ENCODE measurements around the gene TOX3. TPM values are rescaled to one million over a fixed set of nuclear protein-coding genes. Genes with fewer than 3 reads are reported as not detected.

The TOX3 gene
- total and polyA plus RNA-seq, 2 of the 13 experiments (the other 11 are each of a cell fraction or from before 2014, with no cell fraction given), result 14.5 to 98.6 TPM

DNA sequence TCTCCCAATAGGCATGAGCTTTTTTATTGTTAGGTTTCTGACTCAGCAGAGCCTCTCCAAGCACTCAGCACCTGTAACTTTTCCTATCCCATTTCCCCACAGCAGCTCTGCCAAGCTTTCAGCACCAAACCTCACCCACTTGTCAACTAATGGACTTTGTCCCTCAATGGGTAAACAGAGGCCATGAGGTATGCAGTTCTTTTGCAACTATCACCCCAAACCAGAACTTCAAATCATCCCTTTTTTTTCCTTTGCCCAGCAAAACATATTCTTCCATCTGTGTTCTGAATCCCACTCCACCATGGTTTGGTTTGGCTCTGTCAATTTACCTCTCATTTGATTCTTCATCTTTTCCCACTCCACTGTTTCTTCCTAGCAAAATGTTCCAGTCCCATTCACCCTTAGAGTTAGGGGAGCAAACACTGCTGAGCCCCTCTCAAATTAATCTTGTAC lies 58.1 kb downstream of the TOX3 start (continued):
- TF ChIP-seq, protein P1, sequence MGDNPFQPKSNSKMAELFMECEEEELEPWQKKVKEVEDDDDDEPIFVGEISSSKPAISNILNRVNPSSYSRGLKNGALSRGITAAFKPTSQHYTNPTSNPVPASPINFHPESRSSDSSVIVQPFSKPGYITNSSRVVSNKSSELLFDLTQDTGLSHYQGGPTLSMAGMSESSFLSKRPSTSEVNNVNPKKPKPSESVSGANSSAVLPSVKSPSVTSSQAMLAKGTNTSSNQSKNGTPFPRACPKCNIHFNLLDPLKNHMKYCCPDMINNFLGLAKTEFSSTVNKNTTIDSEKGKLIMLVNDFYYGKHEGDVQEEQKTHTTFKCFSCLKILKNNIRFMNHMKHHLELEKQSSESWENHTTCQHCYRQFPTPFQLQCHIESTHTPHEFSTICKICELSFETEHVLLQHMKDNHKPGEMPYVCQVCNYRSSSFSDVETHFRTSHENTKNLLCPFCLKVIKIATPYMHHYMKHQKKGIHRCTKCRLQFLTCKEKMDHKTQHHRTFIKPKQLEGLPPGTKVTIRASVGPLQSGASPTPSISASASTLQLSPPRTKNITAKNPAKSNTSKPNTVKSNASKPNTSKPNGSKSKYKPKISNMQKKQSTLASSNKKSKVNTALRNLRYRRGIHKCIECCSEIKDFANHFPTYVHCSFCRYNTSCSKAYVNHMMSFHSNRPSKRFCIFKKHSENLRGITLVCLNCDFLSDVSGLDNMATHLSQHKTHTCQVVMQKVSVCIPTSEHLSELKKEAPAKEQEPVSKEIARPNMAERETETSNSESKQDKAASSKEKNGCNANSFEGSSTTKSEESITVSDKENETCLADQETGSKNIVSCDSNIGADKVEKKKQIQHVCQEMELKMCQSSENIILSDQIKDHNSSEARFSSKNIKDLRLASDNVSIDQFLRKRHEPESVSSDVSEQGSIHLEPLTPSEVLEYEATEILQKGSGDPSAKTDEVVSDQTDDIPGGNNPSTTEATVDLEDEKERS (CRISPR knock-in tag; IDR thresholded peaks at IDR 0.05), result no peak
- peak; percentile 46; the same call in 1 of the 2 replicates for TF ChIP-seq SOX13 (IDR thresholded peaks at IDR 0.05)
- peak in 1 of 2 experiments; percentile 92; a peak in 2 of 4 replicates for TF ChIP-seq SOX13 (CRISPR knock-in tag; conservative IDR thresholded peaks at IDR 0.05 in 1 of 2, IDR thresholded peaks at IDR 0.05 in 1 of 2)
- TF ChIP-seq CENPX (CRISPR knock-in tag; IDR thresholded peaks at IDR 0.05), result no peak
- no peak; the same call in 1 of the 2 replicates for TF ChIP-seq MAFG (CRISPR knock-in tag; IDR thresholded peaks at IDR 0.05)
- TF ChIP-seq ZNF468 (CRISPR knock-in tag; IDR thresholded peaks at IDR 0.05), result no peak
- TF ChIP-seq, protein P2, sequence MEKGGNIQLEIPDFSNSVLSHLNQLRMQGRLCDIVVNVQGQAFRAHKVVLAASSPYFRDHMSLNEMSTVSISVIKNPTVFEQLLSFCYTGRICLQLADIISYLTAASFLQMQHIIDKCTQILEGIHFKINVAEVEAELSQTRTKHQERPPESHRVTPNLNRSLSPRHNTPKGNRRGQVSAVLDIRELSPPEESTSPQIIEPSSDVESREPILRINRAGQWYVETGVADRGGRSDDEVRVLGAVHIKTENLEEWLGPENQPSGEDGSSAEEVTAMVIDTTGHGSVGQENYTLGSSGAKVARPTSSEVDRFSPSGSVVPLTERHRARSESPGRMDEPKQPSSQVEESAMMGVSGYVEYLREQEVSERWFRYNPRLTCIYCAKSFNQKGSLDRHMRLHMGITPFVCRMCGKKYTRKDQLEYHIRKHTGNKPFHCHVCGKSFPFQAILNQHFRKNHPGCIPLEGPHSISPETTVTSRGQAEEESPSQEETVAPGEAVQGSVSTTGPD (CRISPR knock-in tag; IDR thresholded peaks at IDR 0.05), result peak; percentile 94
- TF ChIP-seq ZKSCAN8 (CRISPR knock-in tag; IDR thresholded peaks at IDR 0.05; ENCODE audit: borderline replicate concordance), result peak; percentile 88; the same call in 1 of the 2 replicates
- TF ChIP-seq, protein P3, sequence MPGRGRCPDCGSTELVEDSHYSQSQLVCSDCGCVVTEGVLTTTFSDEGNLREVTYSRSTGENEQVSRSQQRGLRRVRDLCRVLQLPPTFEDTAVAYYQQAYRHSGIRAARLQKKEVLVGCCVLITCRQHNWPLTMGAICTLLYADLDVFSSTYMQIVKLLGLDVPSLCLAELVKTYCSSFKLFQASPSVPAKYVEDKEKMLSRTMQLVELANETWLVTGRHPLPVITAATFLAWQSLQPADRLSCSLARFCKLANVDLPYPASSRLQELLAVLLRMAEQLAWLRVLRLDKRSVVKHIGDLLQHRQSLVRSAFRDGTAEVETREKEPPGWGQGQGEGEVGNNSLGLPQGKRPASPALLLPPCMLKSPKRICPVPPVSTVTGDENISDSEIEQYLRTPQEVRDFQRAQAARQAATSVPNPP (CRISPR knock-in tag; IDR thresholded peaks at IDR 0.05), result no peak
- no peak for TF ChIP-seq FOSL1 (CRISPR knock-in tag; IDR thresholded peaks at IDR 0.05; ENCODE audit: borderline replicate concordance)
- peak; percentile 86 for TF ChIP-seq MIXL1 (CRISPR knock-in tag; IDR thresholded peaks at IDR 0.05)
- peak; percentile 69; the same call in 1 of the 2 replicates for TF ChIP-seq WIZ (CRISPR knock-in tag; IDR thresholded peaks at IDR 0.05)
- 0 out of 2 replicates have a peak, but pooled peaks have one; percentile 54 for TF ChIP-seq KLF9 (CRISPR knock-in tag; IDR thresholded peaks at IDR 0.05; ENCODE audit: low read depth)
- no peak for TF ChIP-seq SMAD1 (CRISPR knock-in tag; IDR thresholded peaks at IDR 0.05; ENCODE audit: borderline replicate concordance, low read depth)
- no peak for TF ChIP-seq NFATC3 (CRISPR knock-in tag; IDR thresholded peaks at IDR 0.05)
- TF ChIP-seq ZFAT (CRISPR knock-in tag; conservative IDR thresholded peaks at IDR 0.05), result no peak
- peak; percentile 80 for TF ChIP-seq CBX1 (IDR thresholded peaks at IDR 0.05; ENCODE audit: low read depth)
- TF ChIP-seq ZNF703 (CRISPR knock-in tag; IDR thresholded peaks at IDR 0.05; ENCODE audit: borderline replicate concordance), result no peak
- TF ChIP-seq, protein P4, sequence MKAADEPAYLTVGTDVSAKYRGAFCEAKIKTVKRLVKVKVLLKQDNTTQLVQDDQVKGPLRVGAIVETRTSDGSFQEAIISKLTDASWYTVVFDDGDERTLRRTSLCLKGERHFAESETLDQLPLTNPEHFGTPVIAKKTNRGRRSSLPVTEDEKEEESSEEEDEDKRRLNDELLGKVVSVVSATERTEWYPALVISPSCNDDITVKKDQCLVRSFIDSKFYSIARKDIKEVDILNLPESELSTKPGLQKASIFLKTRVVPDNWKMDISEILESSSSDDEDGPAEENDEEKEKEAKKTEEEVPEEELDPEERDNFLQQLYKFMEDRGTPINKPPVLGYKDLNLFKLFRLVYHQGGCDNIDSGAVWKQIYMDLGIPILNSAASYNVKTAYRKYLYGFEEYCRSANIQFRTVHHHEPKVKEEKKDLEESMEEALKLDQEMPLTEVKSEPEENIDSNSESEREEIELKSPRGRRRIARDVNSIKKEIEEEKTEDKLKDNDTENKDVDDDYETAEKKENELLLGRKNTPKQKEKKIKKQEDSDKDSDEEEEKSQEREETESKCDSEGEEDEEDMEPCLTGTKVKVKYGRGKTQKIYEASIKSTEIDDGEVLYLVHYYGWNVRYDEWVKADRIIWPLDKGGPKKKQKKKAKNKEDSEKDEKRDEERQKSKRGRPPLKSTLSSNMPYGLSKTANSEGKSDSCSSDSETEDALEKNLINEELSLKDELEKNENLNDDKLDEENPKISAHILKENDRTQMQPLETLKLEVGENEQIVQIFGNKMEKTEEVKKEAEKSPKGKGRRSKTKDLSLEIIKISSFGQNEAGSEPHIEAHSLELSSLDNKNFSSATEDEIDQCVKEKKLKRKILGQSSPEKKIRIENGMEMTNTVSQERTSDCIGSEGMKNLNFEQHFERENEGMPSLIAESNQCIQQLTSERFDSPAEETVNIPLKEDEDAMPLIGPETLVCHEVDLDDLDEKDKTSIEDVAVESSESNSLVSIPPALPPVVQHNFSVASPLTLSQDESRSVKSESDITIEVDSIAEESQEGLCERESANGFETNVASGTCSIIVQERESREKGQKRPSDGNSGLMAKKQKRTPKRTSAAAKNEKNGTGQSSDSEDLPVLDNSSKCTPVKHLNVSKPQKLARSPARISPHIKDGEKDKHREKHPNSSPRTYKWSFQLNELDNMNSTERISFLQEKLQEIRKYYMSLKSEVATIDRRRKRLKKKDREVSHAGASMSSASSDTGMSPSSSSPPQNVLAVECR (CRISPR knock-in tag; IDR thresholded peaks at IDR 0.05; ENCODE audit: borderline replicate concordance), result peak; percentile 64; the same call in 1 of the 2 replicates
- TF ChIP-seq NONO (IDR thresholded peaks at IDR 0.05), result no peak
- TF ChIP-seq NONO (CRISPR knock-in tag; conservative IDR thresholded peaks at IDR 0.05), result no peak; the same call in 1 of the 2 replicates
- TF ChIP-seq MATR3 (CRISPR knock-in tag; IDR thresholded peaks at IDR 0.05), result no peak
